K562 (cell line): ENCODE data around the gene SNRNP200. TPM values are rescaled to one million over a fixed set of nuclear protein-coding genes. Genes with fewer than 3 reads are reported as not detected.

Experiments
- CREB1 ChIP-seq, 2 experiments: sonication (generic) in 1 of 2; formaldehyde crosslinking in 1 of 2; IDR thresholded peaks; 2 replicates each; pipeline versions ENCODE4 v1.6.1 to v1.8.0; 2012 to 2022; ENCODE audit warnings: inconsistent platforms in 1 of 2, mild to moderate bottlenecking in 1 of 2, missing genetic modification reagents in 1 of 2, moderate library complexity in 1 of 2
- CXXC5 ChIP-seq: fragments of 250-450 bp; sonication (Bioruptor Pico); IDR thresholded peaks from 2 replicates; pipeline ENCODE4 v1.8.0; 2022; ENCODE audit warnings: inconsistent platforms, mild to moderate bottlenecking, moderate library complexity
- DPF2 ChIP-seq: fragments of 450-650 bp; IDR thresholded peaks from 2 replicates; pipeline ENCODE4 v1.6.1; 2016
- ESRRB ChIP-seq: fragments of 250-450 bp; sonication (Bioruptor Pico); IDR thresholded peaks from 2 replicates; pipeline ENCODE4 v1.5.0; 2020; ENCODE audit warnings: mild to moderate bottlenecking, moderate library complexity, borderline replicate concordance
- GTF2A2 ChIP-seq: IDR thresholded peaks from 2 replicates; pipeline ENCODE4 v1.6.1; 2016; ENCODE audit warnings: mild to moderate bottlenecking, missing genetic modification characterization, missing compliant biosample characterization
- HDAC2 ChIP-seq: fragments of 450-650 bp; IDR thresholded peaks from 2 replicates; pipeline ENCODE4 v1.6.1; 2016; ENCODE audit warnings: mild to moderate bottlenecking
- MYC ChIP-seq, 2 experiments: fragments of 250-450 bp in 1 of 2; sonication (Bioruptor Pico) in 1 of 2; IDR thresholded peaks; 2 replicates each; pipeline versions ENCODE4 v1.5.1 to v1.6.1; 2012 to 2021; ENCODE audit warnings: low read depth in 2 of 2, borderline replicate concordance in 1 of 2, improper control_type of control experiment in 1 of 2, low read length in 1 of 2, mild to moderate bottlenecking in 1 of 2, moderate library complexity in 1 of 2
- NFE2 ChIP-seq: IDR thresholded peaks from 2 replicates; pipeline ENCODE4 v1.6.1; 2014; ENCODE audit warnings: antibody characterized with exemption, low read depth
- NUFIP1 ChIP-seq: fragments of 450-650 bp; IDR thresholded peaks from 2 replicates; pipeline ENCODE4 v1.6.1; 2018; ENCODE audit not compliant: partially characterized antibody
- PCBP2 ChIP-seq: fragments of 200-400 bp; formaldehyde crosslinking; IDR thresholded peaks from 2 replicates; pipeline ENCODE4 v1.6.1; 2018; ENCODE audit warnings: low read length, low read depth, mild to moderate bottlenecking, moderate library complexity; ENCODE audit not compliant: poor library complexity, severe bottlenecking
- PHF20 ChIP-seq: fragments of 450-650 bp; IDR thresholded peaks from 2 replicates; pipeline ENCODE4 v1.6.1; 2018; ENCODE audit not compliant: partially characterized antibody
- POLR2AphosphoS5 ChIP-seq: IDR thresholded peaks from 2 replicates; pipeline ENCODE4 v1.6.1; 2011; ENCODE audit warnings: mild to moderate bottlenecking, low read depth, low read length, moderate library complexity; ENCODE audit not compliant: control insufficient read depth, insufficient read depth
- SMAD2 ChIP-seq: fragments of 150-350 bp; IDR thresholded peaks from 2 replicates; pipeline ENCODE4 v1.6.1; 2014; ENCODE audit warnings: low read depth, mild to moderate bottlenecking, low read length
- SRF ChIP-seq, 2 experiments: fragments of 250-450, 450-650 bp in 1 of 2; sonication (Bioruptor Pico) in 1 of 2; sonication (generic) in 1 of 2; formaldehyde crosslinking; IDR thresholded peaks; 2 replicates each; pipeline versions ENCODE4 v1.5.0 to v1.5.1; 2020 to 2022; ENCODE audit warnings: mild to moderate bottlenecking in 1 of 2, missing genetic modification reagents in 1 of 2
- THRAP3 ChIP-seq: fragments of 450-650 bp; IDR thresholded peaks from 2 replicates; pipeline ENCODE4 v1.6.1; 2016; ENCODE audit warnings: mild to moderate bottlenecking, inconsistent platforms, borderline replicate concordance
- polyA plus RNA-seq, 8 experiments: library from polyadenylated mRNA; depleted of rRNA in 4 of 8; stranded (reverse) in 5 of 8; unstranded in 3 of 8; fragments of >200 nt; fragmentation: Nextera tagmentation in 2 of 8; fragmentation: Illumina TruSeq in 1 of 8; extraction: Ambion mirVana in 2 of 8; extraction: Trizol in 1 of 8; gene quantifications; 2 replicates each; pipeline versions ENCODE4 v1.2.1 to v1.2.3, GENCODE V29; 2011 to 2014; ENCODE audit warnings: inconsistent platforms in 1 of 8, missing spikeins in 1 of 8
- total RNA-seq, 7 experiments: library from RNA; depleted of rRNA in 6 of 7; stranded (reverse); fragments of >200 nt in 6 of 7; fragmentation: Illumina TruSeq in 2 of 7; extraction: Trizol in 2 of 7; gene quantifications; 2 replicates each; pipeline versions ENCODE4 v1.2.1 to v1.2.3, GENCODE V29; 2011 to 2021; ENCODE audit warnings: low replicate concordance in 1 of 7
- TF ChIP-seq, protein P1 (sequence below): fragments of 450-650 bp; IDR thresholded peaks from 2 replicates; pipeline ENCODE4 v1.7.1; 2018; ENCODE audit warnings: mild to moderate bottlenecking, low read depth; ENCODE audit not compliant: partially characterized antibody
- TF ChIP-seq, protein P2 (sequence below): fragments of 150-350 bp; conservative IDR thresholded peaks from 2 replicates; pipeline ENCODE4 v1.6.1; 2014; ENCODE audit warnings: low read length
- TF ChIP-seq, protein P3 (sequence below): sonication (generic); formaldehyde crosslinking; IDR thresholded peaks from 2 replicates; pipeline ENCODE4 v1.8.0; 2022; ENCODE audit warnings: mild to moderate bottlenecking, missing genetic modification reagents

SNRNP200 gene
- total and polyA plus RNA-seq, 9 of the 15 experiments (the other 6 are each of a cell fraction or from before 2014, with no cell fraction given): 76.1 to 231 (median 155) TPM

DNA sequence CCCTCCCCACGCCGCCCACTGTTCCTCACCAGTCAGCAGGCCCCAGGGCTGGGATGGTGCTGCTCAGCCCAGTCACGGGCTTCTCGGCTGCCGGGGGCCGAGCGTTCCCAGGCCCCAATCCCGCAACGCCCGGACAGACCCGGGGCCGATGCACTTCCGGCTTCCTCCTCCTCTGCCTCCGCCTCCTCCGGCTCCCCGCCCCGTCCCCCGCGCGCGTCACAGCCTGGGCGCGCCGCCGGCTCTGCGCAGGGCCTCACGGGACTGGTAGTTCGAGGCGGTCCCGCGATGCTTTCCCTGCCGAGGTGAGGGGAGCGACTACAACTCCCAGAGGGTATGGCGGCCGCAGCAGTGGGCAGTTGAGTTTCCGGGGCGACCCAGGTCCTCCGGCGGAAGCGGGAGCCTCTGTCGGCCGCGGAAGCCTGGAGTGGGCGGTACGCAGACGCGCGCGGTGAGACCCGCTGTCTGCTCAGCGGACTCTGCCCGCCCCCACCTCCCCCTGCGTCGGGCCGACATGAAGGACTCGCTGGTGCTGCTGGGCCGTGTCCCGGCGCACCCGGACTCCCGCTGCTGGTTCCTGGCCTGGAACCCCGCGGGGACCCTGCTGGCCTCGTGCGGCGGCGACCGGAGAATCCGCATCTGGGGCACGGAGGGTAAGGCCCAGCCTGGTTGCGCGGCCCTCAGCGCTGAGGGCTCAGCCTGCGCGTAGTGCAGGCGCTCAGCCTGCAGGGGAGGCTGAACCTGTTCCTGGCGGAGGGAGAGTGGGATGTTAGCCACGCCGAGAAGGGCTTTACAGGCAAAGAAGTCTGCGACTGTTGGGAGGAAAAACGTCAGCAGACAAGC is 39.3 kb downstream of the SNRNP200 start, which contains the start of the genes CIAO1 and TMEM127 (continued):
- TF ChIP-seq, protein P1, sequence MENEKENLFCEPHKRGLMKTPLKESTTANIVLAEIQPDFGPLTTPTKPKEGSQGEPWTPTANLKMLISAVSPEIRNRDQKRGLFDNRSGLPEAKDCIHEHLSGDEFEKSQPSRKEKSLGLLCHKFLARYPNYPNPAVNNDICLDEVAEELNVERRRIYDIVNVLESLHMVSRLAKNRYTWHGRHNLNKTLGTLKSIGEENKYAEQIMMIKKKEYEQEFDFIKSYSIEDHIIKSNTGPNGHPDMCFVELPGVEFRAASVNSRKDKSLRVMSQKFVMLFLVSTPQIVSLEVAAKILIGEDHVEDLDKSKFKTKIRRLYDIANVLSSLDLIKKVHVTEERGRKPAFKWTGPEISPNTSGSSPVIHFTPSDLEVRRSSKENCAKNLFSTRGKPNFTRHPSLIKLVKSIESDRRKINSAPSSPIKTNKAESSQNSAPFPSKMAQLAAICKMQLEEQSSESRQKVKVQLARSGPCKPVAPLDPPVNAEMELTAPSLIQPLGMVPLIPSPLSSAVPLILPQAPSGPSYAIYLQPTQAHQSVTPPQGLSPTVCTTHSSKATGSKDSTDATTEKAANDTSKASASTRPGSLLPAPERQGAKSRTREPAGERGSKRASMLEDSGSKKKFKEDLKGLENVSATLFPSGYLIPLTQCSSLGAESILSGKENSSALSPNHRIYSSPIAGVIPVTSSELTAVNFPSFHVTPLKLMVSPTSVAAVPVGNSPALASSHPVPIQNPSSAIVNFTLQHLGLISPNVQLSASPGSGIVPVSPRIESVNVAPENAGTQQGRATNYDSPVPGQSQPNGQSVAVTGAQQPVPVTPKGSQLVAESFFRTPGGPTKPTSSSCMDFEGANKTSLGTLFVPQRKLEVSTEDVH: peak; percentile 85
- no peak for TF ChIP-seq GTF2A2 (tag)
- TF ChIP-seq THRAP3: no peak
- peak; percentile 45; the same call in 1 of the 2 replicates for TF ChIP-seq POLR2AphosphoS5
- TF ChIP-seq, protein P2, sequence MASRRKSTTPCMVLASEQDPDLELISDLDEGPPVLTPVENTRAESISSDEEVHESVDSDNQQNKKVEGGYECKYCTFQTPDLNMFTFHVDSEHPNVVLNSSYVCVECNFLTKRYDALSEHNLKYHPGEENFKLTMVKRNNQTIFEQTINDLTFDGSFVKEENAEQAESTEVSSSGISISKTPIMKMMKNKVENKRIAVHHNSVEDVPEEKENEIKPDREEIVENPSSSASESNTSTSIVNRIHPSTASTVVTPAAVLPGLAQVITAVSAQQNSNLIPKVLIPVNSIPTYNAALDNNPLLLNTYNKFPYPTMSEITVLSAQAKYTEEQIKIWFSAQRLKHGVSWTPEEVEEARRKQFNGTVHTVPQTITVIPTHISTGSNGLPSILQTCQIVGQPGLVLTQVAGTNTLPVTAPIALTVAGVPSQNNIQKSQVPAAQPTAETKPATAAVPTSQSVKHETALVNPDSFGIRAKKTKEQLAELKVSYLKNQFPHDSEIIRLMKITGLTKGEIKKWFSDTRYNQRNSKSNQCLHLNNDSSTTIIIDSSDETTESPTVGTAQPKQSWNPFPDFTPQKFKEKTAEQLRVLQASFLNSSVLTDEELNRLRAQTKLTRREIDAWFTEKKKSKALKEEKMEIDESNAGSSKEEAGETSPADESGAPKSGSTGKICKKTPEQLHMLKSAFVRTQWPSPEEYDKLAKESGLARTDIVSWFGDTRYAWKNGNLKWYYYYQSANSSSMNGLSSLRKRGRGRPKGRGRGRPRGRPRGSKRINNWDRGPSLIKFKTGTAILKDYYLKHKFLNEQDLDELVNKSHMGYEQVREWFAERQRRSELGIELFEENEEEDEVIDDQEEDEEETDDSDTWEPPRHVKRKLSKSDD: no peak
- TF ChIP-seq CREB1 (IDR thresholded peaks at IDR 0.05): peak; percentile 96
- peak; percentile 96 for TF ChIP-seq CREB1 (CRISPR knock-in tag; IDR thresholded peaks at IDR 0.05)
- TF ChIP-seq MYC (IDR thresholded peaks at IDR 0.05; ENCODE audit: low read depth, low read length): peak; percentile 74; the same call in 1 of the 2 replicates
- TF ChIP-seq MYC (CRISPR knock-in tag; IDR thresholded peaks at IDR 0.05; ENCODE audit: borderline replicate concordance, low read depth): peak; percentile 88; the same call in 1 of the 2 replicates
- no peak for TF ChIP-seq SRF (CRISPR knock-in tag; IDR thresholded peaks at IDR 0.05)
- peak; percentile 74 for TF ChIP-seq CXXC5 (CRISPR knock-in tag)
- TF ChIP-seq DPF2: 0 out of 2 replicates have a peak, but pooled peaks have one; percentile 31
- TF ChIP-seq ESRRB (CRISPR knock-in tag): no peak
- TF ChIP-seq, protein P3, sequence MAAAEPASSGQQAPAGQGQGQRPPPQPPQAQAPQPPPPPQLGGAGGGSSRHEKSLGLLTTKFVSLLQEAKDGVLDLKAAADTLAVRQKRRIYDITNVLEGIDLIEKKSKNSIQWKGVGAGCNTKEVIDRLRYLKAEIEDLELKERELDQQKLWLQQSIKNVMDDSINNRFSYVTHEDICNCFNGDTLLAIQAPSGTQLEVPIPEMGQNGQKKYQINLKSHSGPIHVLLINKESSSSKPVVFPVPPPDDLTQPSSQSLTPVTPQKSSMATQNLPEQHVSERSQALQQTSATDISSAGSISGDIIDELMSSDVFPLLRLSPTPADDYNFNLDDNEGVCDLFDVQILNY (CRISPR knock-in tag): no peak; the same call in 1 of the 2 replicates
- no peak for TF ChIP-seq NUFIP1
- TF ChIP-seq NFE2: peak; percentile 22; the same call in 1 of the 2 replicates
- TF ChIP-seq PHF20: peak; percentile 78
- peak; percentile 20; the same call in 1 of the 2 replicates for TF ChIP-seq HDAC2
- TF ChIP-seq SMAD2: no peak
- no peak for TF ChIP-seq PCBP2
